Bronchial smooth muscle cell (primary cell): ENCODE measurements around the gene ME3. TPM values are rescaled to one million over a fixed set of nuclear protein-coding genes. Genes with fewer than 3 reads are reported as not detected.

Experiments
- total RNA-seq: library from RNA; depleted of rRNA; stranded (reverse); fragments of >200 nt; gene quantifications from 2 replicates; pipeline ENCODE4 v1.2.1, GENCODE V29; 2014

Gene ME3
- total RNA-seq = 23.0 and 29.8 TPM in 2 replicates

DNA sequence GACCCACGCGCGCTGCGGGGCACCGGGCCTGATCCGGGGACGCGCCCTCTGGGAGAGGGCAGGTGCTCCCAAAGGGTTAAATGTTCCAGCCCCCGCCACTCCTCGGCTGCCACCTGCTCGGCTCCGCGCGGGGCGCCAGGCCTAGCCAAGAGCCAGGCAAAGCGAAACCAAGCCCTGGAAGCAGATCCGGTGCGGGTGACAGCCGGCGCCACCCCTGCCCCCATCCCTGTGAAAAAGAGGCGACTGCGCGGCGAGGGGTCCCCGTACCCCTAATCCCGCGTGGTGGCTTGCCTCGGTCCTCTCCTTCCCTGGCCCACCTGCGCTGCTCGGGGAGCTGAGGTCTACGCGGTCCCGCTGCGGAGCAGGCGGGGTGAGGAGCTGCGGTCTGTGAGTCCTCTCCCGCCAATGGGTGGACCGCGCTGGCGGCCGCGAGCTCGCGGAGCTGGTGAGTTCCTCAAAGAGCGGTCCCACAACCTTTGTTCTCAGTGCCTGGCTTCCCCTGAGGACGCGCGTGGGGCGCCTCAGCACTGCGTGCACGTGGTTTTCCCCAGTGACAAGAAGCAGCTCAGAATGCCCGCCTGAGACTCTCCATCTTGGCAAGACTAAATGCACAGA, at the start of gene ME3:
TSS of gene ME3 (minus strand) at position 610 of the 615 bp plus-strand sequence.

Other genes starting within 250 kb of the ME3 start
- 70.3 and 151 TPM in 2 replicates for gene PRSS23, start 127.9 kb upstream of the ME3 start, total RNA-seq